ENCODE data around the gene BRIP1. TPM values are rescaled to one million over a fixed set of nuclear protein-coding genes. Genes with fewer than 3 reads are reported as not detected.

The BRIP1 gene
- total RNA-seq, 1 experiment from 2014 or later, result 13.8 TPM

DNA sequence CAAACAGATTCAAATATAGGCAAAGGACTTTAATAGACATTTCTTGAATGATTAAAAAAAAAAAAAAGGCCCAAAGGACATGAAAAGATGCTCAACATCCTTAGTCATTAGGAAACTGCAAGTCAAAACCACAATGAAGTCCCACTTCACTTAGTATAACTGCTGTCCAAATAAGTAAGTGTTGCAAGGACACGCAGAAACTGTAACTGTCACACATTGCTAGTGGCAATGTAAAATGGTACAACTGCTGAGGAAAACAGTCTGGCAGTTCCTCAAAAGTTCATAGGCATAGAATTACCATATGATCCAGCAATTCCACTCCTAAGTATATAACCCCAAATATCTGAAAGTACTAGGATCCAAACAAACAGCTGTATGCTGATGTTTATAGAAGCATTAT, 112.7 kb downstream of the BRIP1 start (continued):
- TF ChIP-seq ZNF317 (CRISPR knock-in tag; IDR thresholded peaks at IDR 0.05; ENCODE audit: borderline replicate concordance, low read depth) (no peak), ZNF138 (CRISPR knock-in tag; conservative IDR thresholded peaks at IDR 0.05) (no peak)
- TF ChIP-seq, protein P1, sequence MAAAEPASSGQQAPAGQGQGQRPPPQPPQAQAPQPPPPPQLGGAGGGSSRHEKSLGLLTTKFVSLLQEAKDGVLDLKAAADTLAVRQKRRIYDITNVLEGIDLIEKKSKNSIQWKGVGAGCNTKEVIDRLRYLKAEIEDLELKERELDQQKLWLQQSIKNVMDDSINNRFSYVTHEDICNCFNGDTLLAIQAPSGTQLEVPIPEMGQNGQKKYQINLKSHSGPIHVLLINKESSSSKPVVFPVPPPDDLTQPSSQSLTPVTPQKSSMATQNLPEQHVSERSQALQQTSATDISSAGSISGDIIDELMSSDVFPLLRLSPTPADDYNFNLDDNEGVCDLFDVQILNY (CRISPR knock-in tag; IDR thresholded peaks at IDR 0.05), result no peak

DNA sequence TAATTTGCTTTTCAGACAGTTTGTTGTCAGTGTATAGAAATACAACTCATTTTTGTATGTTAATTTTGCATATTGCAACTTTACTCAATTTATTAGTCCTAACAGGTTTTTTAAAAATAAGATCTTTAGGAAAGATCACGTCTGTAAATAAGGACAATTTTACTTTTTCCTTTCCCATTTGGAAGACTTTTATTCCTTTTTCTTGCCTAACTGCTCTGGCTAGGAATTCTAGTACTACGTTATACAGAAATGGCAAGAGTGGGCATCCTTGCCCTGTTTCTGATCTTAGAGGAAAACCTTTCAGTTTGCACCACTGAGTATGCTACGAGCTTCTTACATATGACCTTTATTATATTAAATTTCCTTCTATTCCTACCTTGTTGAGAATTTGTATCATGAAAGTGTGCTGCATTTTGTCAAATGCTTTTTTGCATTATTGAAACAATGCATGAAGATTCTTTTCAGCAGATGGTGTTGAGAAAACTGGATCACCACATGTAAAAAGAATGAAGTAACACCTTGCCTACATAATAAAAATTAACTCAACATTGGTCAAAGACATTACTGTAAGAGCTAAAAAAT, 113.4 kb downstream of the BRIP1 start:
- Mint-ChIP-seq H3K9me3 (peaks cover 39% of the 10 kb centered on the region), H3K27ac (no peak overlapping the region), H3K36me3 (peaks cover 39% of the 10 kb centered on the region), H3K4me3 (no peak overlapping the region), H3K4me1 (no peaks in the 10 kb centered on the region), H3K27me3 (ENCODE audit: low read depth) (no peaks in the 10 kb centered on the region)
- ATAC-seq (no peak), DNase-seq (ENCODE audit: low spot score) (no peak)
- TF ChIP-seq KAT7 (CRISPR knock-in tag; IDR thresholded peaks at IDR 0.05; ENCODE audit: borderline replicate concordance), result no peak
- TF ChIP-seq ZNF219 (CRISPR knock-in tag; IDR thresholded peaks at IDR 0.05; ENCODE audit: borderline replicate concordance), result no peak
- TF ChIP-seq NR2C2 (CRISPR knock-in tag; IDR thresholded peaks at IDR 0.05), result no peak
- no peak for TF ChIP-seq ZNF671 (CRISPR knock-in tag; IDR thresholded peaks at IDR 0.05)
- TF ChIP-seq OVOL2 (CRISPR knock-in tag; IDR thresholded peaks at IDR 0.05; ENCODE audit: borderline replicate concordance), result no peak
- no peak for TF ChIP-seq ZNF121 (CRISPR knock-in tag; IDR thresholded peaks at IDR 0.05)
- no peak for TF ChIP-seq FOXP4 (CRISPR knock-in tag; IDR thresholded peaks at IDR 0.05)
- CTCF ChIA-PET, result no interaction called here
- POLR2A ChIA-PET, result no interaction called here

DNA sequence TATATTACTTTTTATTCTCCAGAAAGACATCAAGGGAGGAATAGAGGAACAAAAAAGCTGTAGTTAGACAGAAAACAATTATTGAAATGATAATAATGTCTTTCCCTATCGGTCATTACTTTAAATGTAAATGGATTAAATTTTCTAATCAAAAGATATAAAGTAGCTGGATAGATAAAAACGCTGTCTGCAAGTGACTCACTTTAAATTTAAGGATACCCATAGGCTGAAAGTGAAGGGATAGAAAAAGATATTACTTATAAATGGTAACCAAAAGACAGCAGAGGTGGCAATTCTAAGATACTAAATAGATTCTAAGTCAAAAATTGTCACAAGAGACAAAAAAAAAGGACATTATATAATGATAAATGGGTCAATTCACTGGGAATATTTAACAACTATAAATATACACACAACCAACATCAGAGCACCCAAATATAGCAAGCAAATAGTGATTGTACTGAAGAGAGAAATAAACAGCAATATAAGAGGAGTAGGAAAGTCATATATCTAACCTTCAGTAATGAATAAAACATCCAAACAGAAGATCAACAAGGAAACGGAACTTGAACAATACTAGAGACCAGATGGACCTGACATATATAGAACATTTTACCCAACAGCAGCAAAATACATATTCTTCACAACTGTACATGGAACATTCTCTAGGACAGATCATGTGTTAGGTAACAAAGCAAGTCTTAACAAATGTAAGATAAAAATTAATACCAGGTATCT, 116.9 kb downstream of the BRIP1 start:
- H3K4me3 Mint-ChIP-seq, result no peak overlapping the region
- CTCF ChIA-PET, result no interaction called here
- H3K27me3 Mint-ChIP-seq (ENCODE audit: low read depth), result no peaks in the 10 kb centered on the region
- H3K9me3 Mint-ChIP-seq, result peaks cover 50% of the 10 kb centered on the region
- peaks cover 57% of the 10 kb centered on the region for H3K36me3 Mint-ChIP-seq
- ATAC-seq (no peak), DNase-seq (ENCODE audit: low spot score) (no peak)
- POLR2A ChIA-PET, result no interaction called here
- no peaks in the 10 kb centered on the region for H3K4me1 Mint-ChIP-seq
- H3K27ac Mint-ChIP-seq, result no peak overlapping the region
- TF ChIP-seq PRRX2 (CRISPR knock-in tag; IDR thresholded peaks at IDR 0.05) (no peak), FOXJ3 (CRISPR knock-in tag; IDR thresholded peaks at IDR 0.05; ENCODE audit: borderline replicate concordance) (no peak), FOXP4 (CRISPR knock-in tag; IDR thresholded peaks at IDR 0.05) (no peak), PREB (CRISPR knock-in tag; IDR thresholded peaks at IDR 0.05; ENCODE audit: borderline replicate concordance) (no peak), GTF2I (CRISPR knock-in tag; conservative IDR thresholded peaks at IDR 0.05) (no peak), NFATC4 (CRISPR knock-in tag; IDR thresholded peaks at IDR 0.05) (no peak), IRF1 (CRISPR knock-in tag; IDR thresholded peaks at IDR 0.05) (no peak)
- TF ChIP-seq, protein P2, sequence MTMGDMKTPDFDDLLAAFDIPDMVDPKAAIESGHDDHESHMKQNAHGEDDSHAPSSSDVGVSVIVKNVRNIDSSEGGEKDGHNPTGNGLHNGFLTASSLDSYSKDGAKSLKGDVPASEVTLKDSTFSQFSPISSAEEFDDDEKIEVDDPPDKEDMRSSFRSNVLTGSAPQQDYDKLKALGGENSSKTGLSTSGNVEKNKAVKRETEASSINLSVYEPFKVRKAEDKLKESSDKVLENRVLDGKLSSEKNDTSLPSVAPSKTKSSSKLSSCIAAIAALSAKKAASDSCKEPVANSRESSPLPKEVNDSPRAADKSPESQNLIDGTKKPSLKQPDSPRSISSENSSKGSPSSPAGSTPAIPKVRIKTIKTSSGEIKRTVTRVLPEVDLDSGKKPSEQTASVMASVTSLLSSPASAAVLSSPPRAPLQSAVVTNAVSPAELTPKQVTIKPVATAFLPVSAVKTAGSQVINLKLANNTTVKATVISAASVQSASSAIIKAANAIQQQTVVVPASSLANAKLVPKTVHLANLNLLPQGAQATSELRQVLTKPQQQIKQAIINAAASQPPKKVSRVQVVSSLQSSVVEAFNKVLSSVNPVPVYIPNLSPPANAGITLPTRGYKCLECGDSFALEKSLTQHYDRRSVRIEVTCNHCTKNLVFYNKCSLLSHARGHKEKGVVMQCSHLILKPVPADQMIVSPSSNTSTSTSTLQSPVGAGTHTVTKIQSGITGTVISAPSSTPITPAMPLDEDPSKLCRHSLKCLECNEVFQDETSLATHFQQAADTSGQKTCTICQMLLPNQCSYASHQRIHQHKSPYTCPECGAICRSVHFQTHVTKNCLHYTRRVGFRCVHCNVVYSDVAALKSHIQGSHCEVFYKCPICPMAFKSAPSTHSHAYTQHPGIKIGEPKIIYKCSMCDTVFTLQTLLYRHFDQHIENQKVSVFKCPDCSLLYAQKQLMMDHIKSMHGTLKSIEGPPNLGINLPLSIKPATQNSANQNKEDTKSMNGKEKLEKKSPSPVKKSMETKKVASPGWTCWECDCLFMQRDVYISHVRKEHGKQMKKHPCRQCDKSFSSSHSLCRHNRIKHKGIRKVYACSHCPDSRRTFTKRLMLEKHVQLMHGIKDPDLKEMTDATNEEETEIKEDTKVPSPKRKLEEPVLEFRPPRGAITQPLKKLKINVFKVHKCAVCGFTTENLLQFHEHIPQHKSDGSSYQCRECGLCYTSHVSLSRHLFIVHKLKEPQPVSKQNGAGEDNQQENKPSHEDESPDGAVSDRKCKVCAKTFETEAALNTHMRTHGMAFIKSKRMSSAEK (CRISPR knock-in tag; IDR thresholded peaks at IDR 0.05; ENCODE audit: borderline replicate concordance), result no peak
- TF ChIP-seq, protein P3, sequence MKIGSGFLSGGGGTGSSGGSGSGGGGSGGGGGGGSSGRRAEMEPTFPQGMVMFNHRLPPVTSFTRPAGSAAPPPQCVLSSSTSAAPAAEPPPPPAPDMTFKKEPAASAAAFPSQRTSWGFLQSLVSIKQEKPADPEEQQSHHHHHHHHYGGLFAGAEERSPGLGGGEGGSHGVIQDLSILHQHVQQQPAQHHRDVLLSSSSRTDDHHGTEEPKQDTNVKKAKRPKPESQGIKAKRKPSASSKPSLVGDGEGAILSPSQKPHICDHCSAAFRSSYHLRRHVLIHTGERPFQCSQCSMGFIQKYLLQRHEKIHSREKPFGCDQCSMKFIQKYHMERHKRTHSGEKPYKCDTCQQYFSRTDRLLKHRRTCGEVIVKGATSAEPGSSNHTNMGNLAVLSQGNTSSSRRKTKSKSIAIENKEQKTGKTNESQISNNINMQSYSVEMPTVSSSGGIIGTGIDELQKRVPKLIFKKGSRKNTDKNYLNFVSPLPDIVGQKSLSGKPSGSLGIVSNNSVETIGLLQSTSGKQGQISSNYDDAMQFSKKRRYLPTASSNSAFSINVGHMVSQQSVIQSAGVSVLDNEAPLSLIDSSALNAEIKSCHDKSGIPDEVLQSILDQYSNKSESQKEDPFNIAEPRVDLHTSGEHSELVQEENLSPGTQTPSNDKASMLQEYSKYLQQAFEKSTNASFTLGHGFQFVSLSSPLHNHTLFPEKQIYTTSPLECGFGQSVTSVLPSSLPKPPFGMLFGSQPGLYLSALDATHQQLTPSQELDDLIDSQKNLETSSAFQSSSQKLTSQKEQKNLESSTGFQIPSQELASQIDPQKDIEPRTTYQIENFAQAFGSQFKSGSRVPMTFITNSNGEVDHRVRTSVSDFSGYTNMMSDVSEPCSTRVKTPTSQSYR (CRISPR knock-in tag; IDR thresholded peaks at IDR 0.05), result no peak
